Caco-2 (cell line): ENCODE results near the gene STPG3. TPM values are rescaled to one million over a fixed set of nuclear protein-coding genes. Genes with fewer than 3 reads are reported as not detected.

Experiments
- BruUV-seq: library from RNA; stranded (reverse); fragments of 400-500 nt; replicated peaks from 2 replicates; lab custom pipeline; 2021; lab: Mats Ljungman, UMichigan
- CTCF ChIA-PET: fragments of 300-600 bp; sonication (Branson Sonifier 250); formaldehyde crosslinking; loops from one replicate; lab custom pipeline; 2022; ENCODE audit warnings: antibody characterized with exemption; lab: Charles Lee
- POLR2A ChIA-PET: fragments of 300-600 bp; sonication (Branson Sonifier 250); formaldehyde crosslinking; loops from one replicate; lab custom pipeline; 2022; ENCODE audit warnings: antibody characterized with exemption; lab: Charles Lee
- DNase-seq, 2 experiments: peaks; one replicate each; pipeline versions ENCODE4 v3.0.0 to v3.0.0-alpha.2; 2020 to 2022
- H3K27me3 ChIP-seq: replicated peaks from 2 replicates; pipeline ENCODE4 v1.6.0; 2011; ENCODE audit warnings: low read length; ENCODE audit not compliant: control insufficient read depth, insufficient read depth
- H3K36me3 ChIP-seq: 2 replicates; pipeline ENCODE4 v1.5.1; 2011; ENCODE audit warnings: low read length; ENCODE audit not compliant: control insufficient read depth, insufficient read depth
- H3K4me1 ChIP-seq: fragments of 250-450 bp; sonication (Bioruptor Pico); 2 replicates; pipeline ENCODE4 v1.5.1; 2020; ENCODE audit warnings: mild to moderate bottlenecking
- H3K4me3 ChIP-seq: 2 replicates; pipeline ENCODE4 v1.5.1; 2011; ENCODE audit warnings: low read depth, mild to moderate bottlenecking, control low read depth, low read length
- H3K9me3 ChIP-seq: fragments of 250-450 bp; sonication (Bioruptor Pico); 2 replicates; pipeline ENCODE4 v1.5.1; 2020; ENCODE audit warnings: mild to moderate bottlenecking, moderate library complexity
- H3K27ac Mint-ChIP-seq: one replicate; pipeline ENCODE4 v1.8.0; 2022; ENCODE audit warnings: mixed read lengths; ENCODE audit not compliant: unreplicated experiment
- H3K27me3 Mint-ChIP-seq: one replicate; pipeline ENCODE4 v1.8.0; 2022; ENCODE audit warnings: mixed read lengths; ENCODE audit not compliant: insufficient read depth, unreplicated experiment
- H3K36me3 Mint-ChIP-seq: one replicate; pipeline ENCODE4 v1.8.0; 2022; ENCODE audit warnings: mild to moderate bottlenecking, mixed read lengths; ENCODE audit not compliant: insufficient read depth, unreplicated experiment
- H3K4me1 Mint-ChIP-seq: one replicate; pipeline ENCODE4 v1.8.0; 2022; ENCODE audit warnings: low read depth, mixed read lengths; ENCODE audit not compliant: unreplicated experiment
- H3K4me3 Mint-ChIP-seq: one replicate; pipeline ENCODE4 v1.8.0; 2022; ENCODE audit warnings: mild to moderate bottlenecking, moderate library complexity, mixed read lengths; ENCODE audit not compliant: unreplicated experiment
- H3K9me3 Mint-ChIP-seq: one replicate; pipeline ENCODE4 v1.8.0; 2022; ENCODE audit warnings: mixed read lengths; ENCODE audit not compliant: unreplicated experiment
- CTCF ChIP-seq, 2 experiments: fragments of 200-600 bp in 1 of 2; IDR thresholded peaks; 1 replicate in 1 of 2; 2 replicates in 1 of 2; pipeline versions ENCODE4 v1.5.1 to v1.8.0; 2011 to 2022; ENCODE audit warnings: antibody characterized with exemption in 1 of 2, control low read depth in 1 of 2, inconsistent platforms in 1 of 2, low read depth in 1 of 2, low read length in 1 of 2, mild to moderate bottlenecking in 1 of 2, moderate library complexity in 1 of 2; ENCODE audit not compliant: insufficient read depth in 1 of 2, severe bottlenecking in 1 of 2, unreplicated experiment in 1 of 2
- intact Hi-C: fragments of 100-400 bp; cut with micrococcal nuclease; formaldehyde crosslinking; loops from one replicate; pipeline ENCODE4 v1.10.0; 2022; ENCODE audit not compliant: unreplicated experiment
- total RNA-seq: library from RNA; stranded (reverse); gene quantifications from 2 replicates; pipeline ENCODE4 v1.2.3, GENCODE V29; 2022

The STPG3 gene
- total RNA-seq, 1 experiment from 2014 or later: not detected

GRCh38 chr9:137215196-137215986, 35.7 kb upstream of the STPG3 start:
- Mint-ChIP-seq H3K27me3 (no peaks in the 10 kb centered on the region), H3K9me3 (no peaks in the 10 kb centered on the region), H3K36me3 (peaks cover 27% of the 10 kb centered on the region), H3K4me1 (peaks cover 6% of the 10 kb centered on the region), H3K4me3 (no peak overlapping the region), H3K27ac (no peak overlapping the region)
- no peak for DNase-seq
- H3K36me3 ChIP-seq: no peaks in the 10 kb centered on the region
- ChIA-PET POLR2A (no interaction called here), CTCF (no interaction called here)
- TF ChIP-seq CTCF (IDR thresholded peaks at IDR 0.05; ENCODE audit: insufficient read depth in 1 of 2, low read depth in 1 of 2, low read length in 1 of 2, severe bottlenecking in 1 of 2, unreplicated experiment in 1 of 2): no peak
- intact Hi-C loops: no loop called here
- H3K4me3 ChIP-seq: no peak overlapping the region
- no peaks in the 10 kb centered on the region for H3K9me3 ChIP-seq
- no TSS peak for BruUV-seq
- peaks cover 25% of the 10 kb centered on the region for H3K4me1 ChIP-seq
- no peaks in the 10 kb centered on the region for H3K27me3 ChIP-seq

GRCh38 chr9:137216188-137216965, 34.7 kb upstream of the STPG3 start:
- Histone ChIP-seq H3K36me3 (no peaks in the 10 kb centered on the region), H3K9me3 (no peaks in the 10 kb centered on the region), H3K4me3 (no peak overlapping the region; the same call in 1 of the 2 replicates), H3K27me3 (no peaks in the 10 kb centered on the region), H3K4me1 (peaks cover 25% of the 10 kb centered on the region)
- no peak for TF ChIP-seq CTCF (IDR thresholded peaks at IDR 0.05; ENCODE audit: insufficient read depth in 1 of 2, low read depth in 1 of 2, low read length in 1 of 2, severe bottlenecking in 1 of 2, unreplicated experiment in 1 of 2)
- Mint-ChIP-seq H3K36me3 (peaks cover 27% of the 10 kb centered on the region), H3K27me3 (no peaks in the 10 kb centered on the region), H3K4me1 (peaks cover 6% of the 10 kb centered on the region), H3K27ac (no peak overlapping the region), H3K4me3 (no peak overlapping the region), H3K9me3 (no peaks in the 10 kb centered on the region)
- ChIA-PET POLR2A (interaction anchor here (0.5 to 0.8 kb wide), 4 partner anchors 15 to 65 kb away, joined by 3 to 6 read pairs (median 3); partner anchors contain the start of gene TUBB4B), CTCF (interaction anchor here (1.0 kb wide), 1 partner anchor 20 kb away, joined by 5 read pairs; no protein-coding TSS in a partner anchor)
- intact Hi-C loops: no loop called here
- BruUV-seq: no TSS peak
- DNase-seq: no peak
